HG03103 (cell line): ENCODE measurements around the gene ATG5.
"Not testable (repeated sequence)": the region's sequence is repeated elsewhere in the genome, so short reads cannot be mapped to it uniquely, and the experiment has no call there.

Experiments used
- ATAC-seq: cut with Tn5 transposase; IDR thresholded peaks from one replicate; pipeline ENCODE4 v1.9.1; 2021; ENCODE audit warnings: low read depth; ENCODE audit not compliant: unreplicated experiment

ATG5 gene

DNA sequence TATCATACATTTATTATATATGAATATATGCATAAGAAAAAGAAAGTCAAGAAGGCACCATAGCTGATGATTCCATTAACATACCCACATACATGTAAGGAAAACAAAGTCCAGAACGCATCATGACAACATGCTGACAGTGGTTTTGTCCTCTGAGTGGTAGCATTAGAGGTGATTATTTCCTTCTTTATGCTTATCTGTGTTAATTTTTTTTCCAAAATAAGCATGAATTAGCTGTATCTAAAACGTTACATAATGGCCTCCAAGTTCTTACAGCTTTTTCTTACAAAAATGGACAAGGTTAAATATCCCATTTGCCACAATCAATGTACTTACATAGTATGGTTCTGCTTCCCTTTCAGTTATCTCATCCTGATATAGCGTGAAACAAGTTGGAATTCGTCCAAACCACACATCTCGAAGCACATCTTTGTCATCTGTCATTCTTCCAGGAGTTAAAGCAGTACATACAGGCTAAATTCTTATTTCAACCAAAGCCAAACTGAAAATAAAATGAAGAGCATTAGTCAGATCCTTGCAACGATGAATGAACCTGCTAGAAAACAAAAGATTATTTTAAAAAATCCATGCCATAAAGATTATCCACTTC lies 9.7 kb downstream of the ATG5 start:
- no peak for ATAC-seq

DNA sequence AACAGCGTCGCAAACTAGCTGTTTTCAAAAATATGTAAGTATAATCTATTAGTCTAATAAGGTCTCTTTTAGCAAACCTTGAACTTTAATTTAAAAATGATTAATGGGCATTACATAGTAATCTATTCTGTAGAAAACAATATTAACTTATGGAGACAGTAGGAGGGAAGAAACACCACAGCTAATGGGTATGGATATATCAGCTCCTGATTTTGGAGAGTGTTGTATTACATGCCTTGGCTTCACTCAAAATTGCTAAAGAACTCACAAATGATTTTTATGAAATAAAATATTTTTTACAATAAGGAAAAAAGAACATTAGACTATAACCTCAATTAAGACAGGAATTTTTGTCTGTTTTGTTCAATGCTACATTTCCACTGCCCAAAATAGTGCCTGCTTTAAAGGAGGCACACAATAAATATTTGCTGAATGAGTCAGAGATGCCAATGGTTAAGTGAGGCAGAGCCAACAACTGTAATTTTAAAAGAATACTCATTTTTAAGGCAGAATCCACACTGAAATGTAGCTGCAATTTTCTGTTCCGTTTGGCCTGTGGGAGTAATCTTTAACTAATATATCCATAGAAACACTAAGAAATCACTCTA lies 15.7 kb downstream of the ATG5 start:
- ATAC-seq, result no peak

DNA sequence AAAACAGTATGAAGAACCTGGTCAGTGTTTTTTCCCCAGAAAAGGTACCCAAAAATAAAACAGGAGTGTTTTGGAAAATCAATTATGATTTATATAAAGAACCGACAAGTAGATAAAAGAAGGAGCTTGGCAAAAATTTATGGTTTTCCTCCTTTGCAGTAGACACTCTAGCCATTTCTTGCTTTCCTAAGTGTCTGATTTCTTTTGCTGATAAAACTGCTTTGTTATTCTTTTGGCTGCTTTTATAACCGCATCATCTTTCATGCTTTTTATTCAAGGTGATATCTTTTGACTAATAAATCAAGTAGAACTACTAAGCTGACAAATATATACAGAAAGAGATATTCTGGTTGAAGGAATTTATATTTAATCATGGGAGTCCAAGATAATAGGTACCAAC lies 16.6 kb downstream of the ATG5 start:
- no peak for ATAC-seq

DNA sequence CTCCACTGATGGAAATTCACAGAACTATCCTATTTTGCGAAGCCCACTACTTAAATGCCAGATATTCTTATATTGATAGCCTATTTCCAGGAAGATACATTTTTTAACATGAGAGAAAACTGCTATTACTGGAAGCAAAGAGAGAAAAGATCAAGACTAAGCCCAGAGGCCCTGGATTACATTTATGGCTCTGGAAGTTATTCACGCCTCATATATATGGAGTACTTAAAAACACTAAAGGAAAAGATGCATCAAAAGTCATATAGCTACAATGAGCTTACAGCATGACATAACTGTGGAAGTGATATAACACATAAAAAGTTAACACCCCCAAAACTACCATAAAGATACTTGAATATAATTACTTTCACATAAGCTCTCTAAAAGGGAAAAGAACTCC lies 19.8 kb downstream of the ATG5 start:
- no peak for ATAC-seq

GRCh38 chr6:106300944-106301343 lies 24.6 kb downstream of the ATG5 start:
- ATAC-seq, result no peak

GRCh38 chr6:106300020-106300780 lies 25.4 kb downstream of the ATG5 start:
- ATAC-seq, result no peak

DNA sequence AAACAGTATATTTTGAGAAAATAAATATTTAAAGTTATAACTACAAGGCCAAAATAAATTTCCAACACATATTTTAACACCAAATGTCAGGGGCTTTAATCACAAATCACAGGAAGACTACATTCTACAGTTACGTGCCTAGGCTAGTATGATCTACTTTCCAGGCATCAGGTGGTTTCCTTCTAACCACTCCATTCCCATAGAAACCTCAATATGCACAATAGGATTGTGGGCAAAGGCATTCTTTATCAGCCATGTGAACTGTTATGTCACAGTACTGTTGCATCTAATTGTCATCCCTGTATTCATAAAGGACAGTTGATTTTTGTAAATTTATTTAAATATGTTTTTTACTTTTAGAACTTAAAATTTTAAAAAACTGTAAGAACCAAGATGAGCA lies 32.4 kb downstream of the ATG5 start:
- ATAC-seq, result no peak

DNA sequence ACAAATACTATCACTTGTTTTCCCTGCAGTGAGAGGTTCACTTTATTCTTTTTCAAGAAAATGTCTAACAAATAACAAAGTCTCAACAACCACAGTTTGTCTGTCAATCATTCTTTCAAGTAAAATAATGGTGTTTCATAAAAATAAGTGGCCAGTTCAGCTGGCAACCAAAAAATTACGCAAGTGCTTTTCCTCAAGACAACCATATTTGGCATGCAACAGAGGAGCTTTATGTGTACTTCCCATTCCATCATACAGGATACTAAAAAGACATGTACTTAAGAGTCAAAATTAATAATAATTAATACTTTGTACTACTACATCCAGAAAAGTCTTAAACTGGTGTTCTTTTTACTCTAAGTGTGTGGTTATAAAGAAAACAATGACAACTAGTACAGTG lies 34.6 kb downstream of the ATG5 start:
- ATAC-seq, result no peak

- no peak for ATAC-seq
These were observed 35.5 kb downstream of the ATG5 start for GRCh38 chr6:106290032-106290431.

- ATAC-seq, result no peak
These were observed 38.3 kb downstream of the ATG5 start for GRCh38 chr6:106287215-106287614.

DNA sequence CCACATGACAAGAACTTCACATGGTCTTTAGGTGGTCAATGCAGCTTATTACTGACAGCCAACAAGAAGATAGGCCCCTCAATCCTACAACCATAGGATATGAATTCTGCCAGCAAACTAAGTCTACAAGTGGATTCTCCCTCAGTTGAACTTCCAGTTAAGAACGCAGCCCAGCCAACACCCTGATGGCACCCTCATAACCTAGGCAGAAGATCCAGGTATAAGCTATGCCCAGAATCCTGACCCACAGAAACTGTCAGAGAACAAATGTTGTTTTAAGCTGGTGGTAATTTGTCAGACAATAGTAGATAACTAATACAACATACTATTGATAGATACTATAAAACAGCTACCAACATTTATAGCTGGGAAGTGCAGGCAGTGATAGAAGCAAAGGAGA lies 38.8 kb downstream of the ATG5 start:
- no peak for ATAC-seq

GRCh38 chr6:106283481-106283880 lies 42.1 kb downstream of the ATG5 start:
- no peak for ATAC-seq

- no peak for ATAC-seq
These were observed 43.9 kb downstream of the ATG5 start for GRCh38 chr6:106281661-106282060.

DNA sequence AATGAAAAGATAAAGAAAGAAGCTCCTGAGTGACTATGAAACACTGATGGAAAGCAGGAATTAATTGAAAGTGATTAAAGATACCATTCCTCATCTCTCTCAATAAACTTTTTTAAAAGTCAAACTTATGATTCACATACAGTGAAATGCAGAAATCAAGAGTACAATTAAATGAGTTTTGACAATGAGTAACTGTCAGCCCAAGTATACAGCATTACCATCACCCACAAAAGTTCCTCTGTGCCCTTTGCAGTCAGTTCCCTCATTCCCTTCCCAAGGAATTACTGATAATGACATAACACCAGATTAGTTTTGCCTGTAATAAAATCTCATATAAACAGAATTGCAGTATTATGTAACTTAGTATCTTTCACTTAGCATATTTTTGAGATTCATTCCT lies 44.5 kb downstream of the ATG5 start:
- no peak for ATAC-seq

DNA sequence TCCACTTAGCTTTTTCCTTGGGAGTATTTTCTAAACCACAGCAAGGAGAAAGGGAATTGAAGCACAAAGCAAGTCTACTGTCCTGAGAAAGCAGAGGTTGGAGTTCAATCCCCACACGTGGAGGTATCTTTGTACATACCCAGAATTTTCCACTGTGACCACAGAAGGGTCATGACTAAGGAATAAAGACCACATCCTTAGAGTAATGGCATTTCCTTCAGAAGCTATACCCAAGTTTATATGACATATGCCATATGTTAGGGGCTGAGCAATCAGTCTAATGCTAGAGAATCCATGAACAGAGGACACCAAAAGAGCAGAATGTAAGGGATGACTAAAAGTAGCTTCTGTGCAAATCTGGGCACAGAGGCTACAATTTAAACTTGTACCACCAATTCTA lies 46.4 kb downstream of the ATG5 start:
- ATAC-seq, result no peak

DNA sequence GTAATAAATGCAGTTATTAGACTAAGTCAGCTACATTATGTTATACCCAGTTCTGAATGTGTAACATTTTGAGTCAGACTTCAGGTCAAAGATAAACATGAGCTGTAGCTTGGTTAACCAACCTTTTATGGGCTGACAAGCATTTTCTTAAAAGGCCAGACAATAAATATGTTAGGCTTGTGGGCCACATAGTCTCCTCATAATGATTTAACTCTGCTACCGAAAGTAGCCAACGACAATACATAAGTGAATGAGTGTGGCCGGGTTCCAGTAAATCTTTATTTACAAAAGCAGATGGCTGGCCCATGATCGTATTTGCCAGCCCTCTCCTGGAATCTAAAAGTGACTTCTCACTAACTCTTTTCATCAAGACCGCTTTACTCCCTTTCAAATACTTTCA lies 49.9 kb downstream of the ATG5 start:
- no peak for ATAC-seq

GRCh38 chr6:106273087-106273486 lies 52.5 kb downstream of the ATG5 start:
- peak; percentile 50 for ATAC-seq

- no peak for ATAC-seq
These were observed 53.3 kb downstream of the ATG5 start for GRCh38 chr6:106272287-106272686.

DNA sequence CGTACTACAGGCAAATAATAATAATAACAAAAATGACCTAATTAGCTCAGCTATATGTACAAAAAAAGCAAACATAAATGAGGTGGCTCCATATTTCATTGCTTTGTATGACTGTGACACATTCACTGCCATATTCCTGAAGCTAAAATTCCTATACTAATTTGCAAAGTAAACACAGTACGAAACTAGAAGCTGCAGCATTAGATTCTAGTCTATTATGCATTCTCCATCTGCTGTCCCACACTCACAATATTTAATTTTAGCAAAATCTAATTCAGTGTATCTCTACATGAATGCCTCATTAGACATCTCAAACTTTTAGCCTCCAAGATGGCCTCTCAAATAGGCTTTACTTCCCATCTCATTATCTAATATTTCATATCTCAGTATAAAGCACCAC lies 55.1 kb downstream of the ATG5 start:
- no peak for ATAC-seq

DNA sequence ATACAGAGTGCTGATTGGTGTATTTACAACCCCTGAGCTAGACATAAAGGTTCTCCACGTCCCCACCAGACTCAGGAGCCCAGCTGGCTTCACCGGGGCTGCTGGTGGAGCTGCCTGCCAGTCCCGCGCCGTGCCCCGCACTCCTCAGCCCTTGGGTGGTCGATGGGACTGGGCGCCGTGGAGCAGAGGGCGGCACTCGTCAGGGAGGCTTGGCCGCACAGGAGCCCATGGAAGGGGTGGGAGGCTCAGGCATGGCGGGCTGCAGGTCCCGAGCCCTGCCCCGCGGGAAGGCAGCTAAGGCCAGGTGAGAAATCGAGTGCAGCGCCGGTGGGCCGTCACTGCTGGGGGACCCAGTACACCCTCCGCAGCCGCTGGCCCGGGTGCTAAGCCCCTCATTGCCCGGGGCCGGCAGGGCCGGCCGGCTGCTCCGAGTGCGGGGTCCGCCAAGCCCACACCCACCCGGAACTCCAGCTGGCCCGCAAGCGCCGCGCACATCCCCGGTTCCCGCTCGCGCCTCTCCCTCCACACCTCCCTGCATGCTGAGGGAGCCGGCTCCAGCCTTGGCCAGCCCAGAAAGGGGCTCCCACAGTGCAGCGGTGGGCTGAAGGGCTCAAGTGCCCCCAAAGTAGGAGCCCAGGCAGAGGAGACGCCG lies 56.2 kb downstream of the ATG5 start:
- not testable (repeated sequence) for ATAC-seq

DNA sequence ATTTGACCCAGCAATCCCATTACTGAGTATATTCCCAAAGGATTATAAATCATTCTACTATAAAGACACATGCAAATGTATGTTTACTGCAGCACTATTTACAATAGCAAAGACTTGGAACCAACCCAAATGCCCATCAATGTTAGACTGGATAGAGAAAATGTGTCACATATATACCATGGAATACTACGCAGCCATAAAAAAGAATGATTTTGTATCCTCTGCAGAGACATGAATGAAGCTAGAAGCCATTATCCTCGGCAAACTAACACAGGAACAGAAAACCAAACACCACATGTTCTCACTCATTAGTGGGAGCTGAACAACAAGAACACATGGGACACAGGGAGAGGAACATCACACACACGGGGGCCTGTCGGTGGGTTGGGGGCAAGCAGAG lies 57.1 kb downstream of the ATG5 start:
- not testable (repeated sequence) for ATAC-seq

- ATAC-seq, result not testable (repeated sequence)
These were observed 61.1 kb downstream of the ATG5 start for GRCh38 chr6:106264433-106264832.
